Urothelium cell line (cell line): ENCODE measurements around the gene VWC2.
A peak's percentile ranks its signal among the peaks of the same experiment; 100 is the strongest.
"Not testable (repeated sequence)": the region's sequence is repeated elsewhere in the genome, so short reads cannot be mapped to it uniquely, and the experiment has no call there.

Source experiments
- DNase-seq: peaks from one replicate; pipeline ENCODE4 v3.0.0; 2011; ENCODE audit warnings: low spot score, mixed read lengths
- FAIRE-seq: peaks from 2 replicates; lab custom pipeline; 2011; peaks lifted over from hg19 to GRCh38; lab: Jason Lieb, UNC

Gene VWC2

GRCh38 chr7:49848211-49848841, 74.9 kb downstream of the VWC2 start:
- DNase-seq (peak; percentile 20), FAIRE-seq (no peak)

GRCh38 chr7:49850921-49851613, 77.6 kb downstream of the VWC2 start:
- FAIRE-seq (no peak), DNase-seq (no peak)

GRCh38 chr7:49851614-49851934, 78.1 kb downstream of the VWC2 start:
- not testable (repeated sequence) for FAIRE-seq, DNase-seq

- FAIRE-seq (peak; percentile 48), DNase-seq (peak; percentile 78)
These were observed 79.4 kb downstream of the VWC2 start for GRCh38 chr7:49852619-49853462.

GRCh38 chr7:49855281-49855980, 82.0 kb downstream of the VWC2 start:
- FAIRE-seq (no peak), DNase-seq (no peak)

GRCh38 chr7:49860293-49860692, 86.9 kb downstream of the VWC2 start:
- FAIRE-seq, result peak; percentile 46

GRCh38 chr7:49866076-49866735, 92.8 kb downstream of the VWC2 start:
- DNase-seq (no peak), FAIRE-seq (peak; percentile 35)

More at GRCh38 chr7:49860293-49860692, 86.9 kb downstream of the VWC2 start:
- DNase-seq, result no peak

GRCh38 chr7:49866910-49867309, 93.5 kb downstream of the VWC2 start:
- FAIRE-seq (peak; percentile 32), DNase-seq (no peak)

- FAIRE-seq, result peak; percentile 32
These were observed 100.0 kb downstream of the VWC2 start for GRCh38 chr7:49873420-49873819.

GRCh38 chr7:49875336-49875735, 101.9 kb downstream of the VWC2 start:
- FAIRE-seq (no peak), DNase-seq (no peak)

More at GRCh38 chr7:49873420-49873819, 100.0 kb downstream of the VWC2 start:
- no peak for DNase-seq

GRCh38 chr7:49876202-49876601, 102.8 kb downstream of the VWC2 start:
- DNase-seq, result no peak
- FAIRE-seq, result no peak

- DNase-seq (no peak), FAIRE-seq (peak; percentile 53)
These were observed 104.7 kb downstream of the VWC2 start for GRCh38 chr7:49878089-49878488.

- FAIRE-seq (no peak), DNase-seq (no peak)
These were observed 105.2 kb downstream of the VWC2 start for GRCh38 chr7:49878627-49879026.

- no peak for DNase-seq
- no peak for FAIRE-seq
These were observed 110.5 kb downstream of the VWC2 start for GRCh38 chr7:49883933-49884332.

- DNase-seq, result no peak
- peak; percentile 61 for FAIRE-seq
These were observed 112.3 kb downstream of the VWC2 start for GRCh38 chr7:49885593-49886285.

GRCh38 chr7:49892481-49892880, 119.0 kb downstream of the VWC2 start:
- no peak for FAIRE-seq
- no peak for DNase-seq

- FAIRE-seq (no peak), DNase-seq (no peak)
These were observed 119.7 kb downstream of the VWC2 start for GRCh38 chr7:49893131-49893530.

GRCh38 chr7:49894543-49894942, 121.1 kb downstream of the VWC2 start:
- DNase-seq (no peak), FAIRE-seq (no peak)

- FAIRE-seq, result no peak
- no peak for DNase-seq
These were observed 138.5 kb downstream of the VWC2 start for GRCh38 chr7:49911909-49912308.

- DNase-seq, result no peak
- FAIRE-seq, result peak; percentile 52
These were observed 153.3 kb downstream of the VWC2 start for GRCh38 chr7:49926720-49927119.
